ENCODE results near the gene CNTNAP2. TPM values are rescaled to one million over a fixed set of nuclear protein-coding genes. Genes with fewer than 3 reads are reported as not detected.

Gene CNTNAP2
- total and polyA plus RNA-seq, 9 donors, result 0.24 to 7.0 (median 1.5) TPM

DNA sequence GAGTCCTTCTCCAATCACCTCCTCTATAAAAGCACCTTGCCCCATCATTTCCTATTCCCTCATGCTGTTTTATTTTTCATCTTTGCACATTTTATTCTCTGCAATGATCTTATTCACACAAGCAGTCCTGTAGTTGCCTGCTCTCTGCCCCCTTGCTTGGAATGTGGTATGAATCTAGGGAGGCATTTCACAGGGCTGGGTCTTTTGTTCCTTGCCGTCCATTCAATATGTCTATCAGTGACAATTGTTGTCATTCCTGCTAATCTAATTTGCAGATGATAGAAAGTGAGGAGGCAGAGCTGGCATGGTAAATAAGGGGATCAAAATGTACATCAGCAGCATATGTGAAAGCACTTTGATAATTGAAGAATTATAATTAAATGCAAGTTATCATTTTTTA lies 2227.8 kb downstream of the CNTNAP2 start:
- Histone ChIP-seq H3K4me1 (ENCODE audit: insufficient read depth) (no peaks in the 10 kb centered on the region), H3K36me3 (no peaks in the 10 kb centered on the region), H3K9me3 (no peaks in the 10 kb centered on the region), H3K27me3 (no peaks in the 10 kb centered on the region), H3K4me3 (no peak overlapping the region), H3K27ac (no peak overlapping the region)
- DNase-seq, result no peak
- intact Hi-C loops (cut with DNase I), result no loop called here
- TF ChIP-seq, protein P1, sequence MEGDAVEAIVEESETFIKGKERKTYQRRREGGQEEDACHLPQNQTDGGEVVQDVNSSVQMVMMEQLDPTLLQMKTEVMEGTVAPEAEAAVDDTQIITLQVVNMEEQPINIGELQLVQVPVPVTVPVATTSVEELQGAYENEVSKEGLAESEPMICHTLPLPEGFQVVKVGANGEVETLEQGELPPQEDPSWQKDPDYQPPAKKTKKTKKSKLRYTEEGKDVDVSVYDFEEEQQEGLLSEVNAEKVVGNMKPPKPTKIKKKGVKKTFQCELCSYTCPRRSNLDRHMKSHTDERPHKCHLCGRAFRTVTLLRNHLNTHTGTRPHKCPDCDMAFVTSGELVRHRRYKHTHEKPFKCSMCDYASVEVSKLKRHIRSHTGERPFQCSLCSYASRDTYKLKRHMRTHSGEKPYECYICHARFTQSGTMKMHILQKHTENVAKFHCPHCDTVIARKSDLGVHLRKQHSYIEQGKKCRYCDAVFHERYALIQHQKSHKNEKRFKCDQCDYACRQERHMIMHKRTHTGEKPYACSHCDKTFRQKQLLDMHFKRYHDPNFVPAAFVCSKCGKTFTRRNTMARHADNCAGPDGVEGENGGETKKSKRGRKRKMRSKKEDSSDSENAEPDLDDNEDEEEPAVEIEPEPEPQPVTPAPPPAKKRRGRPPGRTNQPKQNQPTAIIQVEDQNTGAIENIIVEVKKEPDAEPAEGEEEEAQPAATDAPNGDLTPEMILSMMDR (IDR thresholded peaks at IDR 0.05), result no peak
- TF ChIP-seq POLR2A (IDR thresholded peaks at IDR 0.05), result no peak
- no peak for TF ChIP-seq EP300 (IDR thresholded peaks at IDR 0.05)
- 41 to 51% (median 44%) methylated on average over 1 of the region's 1 CpG for WGBS, 3 donors

DNA sequence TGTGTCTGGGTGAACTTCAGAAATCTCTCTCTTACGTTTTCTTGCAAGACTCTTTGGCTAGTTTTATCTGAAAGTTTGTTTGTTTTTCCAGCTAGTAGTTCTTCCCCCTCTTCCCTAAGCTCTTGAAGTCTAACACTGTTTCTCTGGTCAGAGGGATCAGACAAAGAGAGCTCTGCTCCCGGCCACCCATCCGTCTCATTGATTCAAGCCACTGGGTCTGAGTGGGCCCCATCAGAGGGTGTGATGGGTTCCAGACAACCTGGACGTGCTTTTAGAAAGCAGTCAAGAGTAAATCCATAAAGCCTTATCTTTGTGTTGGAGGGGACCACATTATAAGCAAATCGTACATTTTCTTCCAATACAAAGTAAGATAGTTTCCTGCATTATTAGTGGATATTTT lies 2231.4 kb downstream of the CNTNAP2 start:
- no peak for TF ChIP-seq EP300 (IDR thresholded peaks at IDR 0.05)
- no peak for TF ChIP-seq POLR2A (IDR thresholded peaks at IDR 0.05)
- TF ChIP-seq, protein P1 (IDR thresholded peaks at IDR 0.05), result no peak
- 37 to 50% (median 48%) methylated on average over 5 of the region's 5 CpGs for WGBS, 3 donors
- H3K9me3 ChIP-seq, result no peaks in the 10 kb centered on the region
- no peak overlapping the region for H3K4me3 ChIP-seq
- DNase-seq, result no peak
- intact Hi-C loops (cut with DNase I), result no loop called here
- no peaks in the 10 kb centered on the region for H3K36me3 ChIP-seq
- no peak overlapping the region for H3K27ac ChIP-seq
- no peaks in the 10 kb centered on the region for H3K27me3 ChIP-seq
- H3K4me1 ChIP-seq (ENCODE audit: insufficient read depth), result no peaks in the 10 kb centered on the region

DNA sequence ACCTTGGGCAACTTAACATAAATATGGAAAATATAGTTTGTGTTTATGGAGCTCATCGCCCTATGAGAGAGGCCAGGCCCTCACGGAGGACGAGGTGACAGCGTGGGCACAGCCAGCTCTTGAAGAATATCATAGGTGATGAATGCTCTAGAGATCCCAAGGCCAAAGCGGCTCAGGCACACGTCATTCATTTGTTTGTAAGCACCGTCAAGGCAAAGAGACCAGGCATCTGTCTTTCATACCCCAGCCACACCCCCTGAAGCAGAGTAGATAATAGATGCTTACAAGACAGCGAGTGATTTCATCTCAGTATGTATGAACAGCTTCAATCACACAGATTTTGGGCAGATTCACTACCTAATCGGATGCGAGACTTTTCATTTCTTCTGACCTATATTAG lies 2231.9 kb downstream of the CNTNAP2 start:
- H3K4me3 ChIP-seq, result no peak overlapping the region
- no peaks in the 10 kb centered on the region for H3K4me1 ChIP-seq (ENCODE audit: insufficient read depth)
- no peak overlapping the region for H3K27ac ChIP-seq
- H3K27me3 ChIP-seq, result no peaks in the 10 kb centered on the region
- DNase-seq, result no peak
- no peak for TF ChIP-seq EP300 (IDR thresholded peaks at IDR 0.05)
- no peak for TF ChIP-seq POLR2A (IDR thresholded peaks at IDR 0.05)
- TF ChIP-seq, protein P1 (IDR thresholded peaks at IDR 0.05), result no peak
- H3K36me3 ChIP-seq, result no peaks in the 10 kb centered on the region
- intact Hi-C loops (cut with DNase I), result no loop called here
- 82 to 84% (median 82%) methylated on average over 10 of the region's 10 CpGs for WGBS, 3 donors
- no peaks in the 10 kb centered on the region for H3K9me3 ChIP-seq

DNA sequence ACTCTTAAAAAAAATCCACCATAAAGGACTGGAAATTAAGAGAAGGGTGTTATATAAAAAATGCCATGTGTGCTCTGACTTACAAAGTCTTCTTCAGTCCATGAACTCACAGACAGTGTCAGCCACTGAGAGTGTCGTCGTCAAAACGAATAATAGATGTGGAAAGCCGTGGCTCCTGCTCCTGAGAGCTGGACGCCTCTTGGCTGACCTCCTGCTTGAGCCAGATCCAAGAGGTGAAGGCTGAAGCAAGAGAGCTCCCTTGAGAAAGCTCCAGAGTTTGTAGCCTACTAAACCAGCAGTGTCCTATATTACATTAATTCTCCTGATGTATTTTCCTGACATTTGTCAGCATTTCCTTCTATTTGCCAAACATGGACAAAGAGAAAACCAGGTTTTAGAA lies 2239.7 kb downstream of the CNTNAP2 start:
- Histone ChIP-seq H3K4me1 (ENCODE audit: insufficient read depth) (peaks cover 1% of the 10 kb centered on the region), H3K4me3 (no peak overlapping the region), H3K9me3 (no peaks in the 10 kb centered on the region), H3K36me3 (no peaks in the 10 kb centered on the region), H3K27ac (no peak overlapping the region), H3K27me3 (no peaks in the 10 kb centered on the region)
- 0 to 7% (median 4%) methylated on average over 5 of the region's 5 CpGs for WGBS, 3 donors
- peak; percentile 42 to 76 (median 59) for DNase-seq
- TF ChIP-seq POLR2A (IDR thresholded peaks at IDR 0.05) (no peak), EP300 (IDR thresholded peaks at IDR 0.05) (no peak)
- TF ChIP-seq, protein P1 (IDR thresholded peaks at IDR 0.05), result no peak
- intact Hi-C loops (cut with DNase I), result no loop called here
